ENCODE measurements around the gene PEX5L. TPM values are rescaled to one million over a fixed set of nuclear protein-coding genes. Genes with fewer than 3 reads are reported as not detected.

PEX5L gene
- polyA plus RNA-seq, 4 donors, result 0.23 to 0.78 (median 0.48) TPM

DNA sequence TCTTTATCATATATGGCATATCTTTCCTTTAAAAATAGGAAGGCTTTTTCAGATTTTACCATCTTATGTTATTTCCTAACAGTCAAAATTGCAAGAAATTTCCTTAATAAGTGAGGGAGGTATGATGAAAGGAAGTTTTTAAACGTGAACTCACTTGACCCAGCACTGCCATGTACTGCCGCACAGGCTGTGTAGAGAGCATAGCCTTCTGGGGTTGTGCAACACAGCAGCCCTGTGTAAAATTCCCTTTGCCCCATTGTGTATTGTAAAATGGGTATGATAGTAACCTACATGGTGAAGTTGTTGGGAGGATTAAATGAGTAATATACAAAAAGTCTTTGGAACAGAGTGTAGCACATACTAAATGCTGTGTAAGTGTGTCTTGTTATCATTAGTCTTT, 78.6 kb downstream of the PEX5L start:
- no peak for DNase-seq (ENCODE audit: low read depth in 4 of 4, low spot score in 3 of 4)

- DNase-seq (ENCODE audit: low read depth in 4 of 4, low spot score in 3 of 4), result no peak
These were observed 79.4 kb downstream of the PEX5L start for GRCh38 chr3:179957264-179957845.

DNA sequence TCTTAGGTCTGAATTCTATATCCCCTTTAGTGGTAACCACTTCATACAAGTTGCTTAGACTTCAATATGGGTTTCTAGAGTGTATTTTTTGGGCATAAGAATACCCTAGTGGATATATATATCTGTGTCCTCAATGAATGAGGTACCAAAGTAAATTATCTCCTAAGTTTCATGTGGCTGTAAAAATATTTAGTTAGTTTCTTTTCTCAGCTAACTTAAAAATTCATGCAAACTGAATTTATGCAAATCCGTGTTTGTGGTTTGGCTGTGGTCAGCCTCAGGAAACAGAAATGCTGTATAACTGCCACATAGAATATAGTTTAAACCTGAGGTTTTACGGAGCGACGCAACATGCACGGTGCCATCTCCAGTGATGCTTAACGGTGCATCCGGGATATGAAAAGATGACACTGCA, 80.3 kb downstream of the PEX5L start:
- no peak for DNase-seq (ENCODE audit: low read depth in 4 of 4, low spot score in 3 of 4)

DNA sequence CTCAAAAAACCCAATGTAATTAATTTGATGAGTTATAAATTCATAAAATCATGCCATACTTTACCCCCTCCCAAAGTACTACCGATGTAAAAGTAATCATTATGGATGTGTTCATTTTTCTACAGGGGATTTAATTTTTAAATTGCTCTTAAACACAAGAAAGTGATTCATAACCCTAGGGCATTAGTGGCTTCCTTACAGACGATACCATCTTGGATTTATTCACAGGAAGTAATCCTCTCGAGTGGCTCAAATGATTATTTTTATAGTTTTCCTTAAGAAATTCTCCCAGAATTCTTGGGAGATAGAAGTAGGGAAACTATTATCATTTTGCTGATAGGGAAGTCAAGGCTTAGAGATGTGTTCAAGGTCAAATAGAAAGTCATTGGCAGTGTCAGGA, 80.9 kb downstream of the PEX5L start:
- no peak for DNase-seq (ENCODE audit: low read depth in 4 of 4, low spot score in 3 of 4)

GRCh38 chr3:179955286-179955685, 81.5 kb downstream of the PEX5L start:
- no peak for DNase-seq (ENCODE audit: low read depth in 4 of 4, low spot score in 3 of 4)

DNA sequence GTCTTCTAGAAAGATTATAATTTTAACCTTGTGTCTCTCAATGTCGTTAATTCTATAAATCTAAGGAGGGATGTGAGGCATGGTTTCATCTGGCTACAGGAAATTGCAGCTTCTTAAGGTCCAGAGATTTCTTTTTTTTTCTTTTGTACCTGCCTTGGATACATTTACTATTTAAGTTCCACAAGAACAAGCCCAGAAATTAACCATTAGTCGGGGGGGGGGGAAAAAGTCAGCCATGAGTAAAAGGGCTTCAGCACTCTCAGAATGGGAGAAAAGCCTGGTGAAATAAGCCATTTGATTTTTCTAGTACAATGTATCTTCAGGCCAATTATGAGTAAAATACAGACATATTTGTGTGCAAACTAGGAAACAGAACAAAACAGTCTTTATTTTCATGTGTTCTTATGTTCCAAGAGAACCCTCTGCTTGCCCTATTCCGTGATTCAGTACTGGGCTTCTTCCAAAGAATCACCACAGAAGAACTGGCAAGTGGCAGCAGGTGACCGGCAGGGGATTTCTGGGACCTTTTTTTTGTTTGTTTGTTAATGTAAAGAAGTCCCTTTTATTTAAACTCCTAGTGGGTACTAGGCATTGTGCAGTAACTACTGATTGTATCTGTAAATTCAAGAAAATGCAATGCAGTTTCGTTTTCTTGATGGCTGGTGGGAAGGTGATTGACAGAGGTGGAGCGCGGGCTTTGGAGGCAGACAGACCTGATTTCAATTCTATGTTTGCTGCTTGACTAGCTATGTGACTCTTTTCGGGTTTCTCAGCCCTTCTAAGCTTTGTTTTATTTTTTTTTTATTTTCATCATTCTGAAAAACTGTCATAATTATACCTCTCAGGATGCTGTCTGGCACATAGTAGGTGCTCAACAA, 82.5 kb downstream of the PEX5L start:
- DNase-seq (ENCODE audit: low read depth in 4 of 4, low spot score in 3 of 4), result no peak

GRCh38 chr3:179950840-179951239, 85.9 kb downstream of the PEX5L start:
- DNase-seq (ENCODE audit: low read depth in 4 of 4, low spot score in 3 of 4), result no peak

DNA sequence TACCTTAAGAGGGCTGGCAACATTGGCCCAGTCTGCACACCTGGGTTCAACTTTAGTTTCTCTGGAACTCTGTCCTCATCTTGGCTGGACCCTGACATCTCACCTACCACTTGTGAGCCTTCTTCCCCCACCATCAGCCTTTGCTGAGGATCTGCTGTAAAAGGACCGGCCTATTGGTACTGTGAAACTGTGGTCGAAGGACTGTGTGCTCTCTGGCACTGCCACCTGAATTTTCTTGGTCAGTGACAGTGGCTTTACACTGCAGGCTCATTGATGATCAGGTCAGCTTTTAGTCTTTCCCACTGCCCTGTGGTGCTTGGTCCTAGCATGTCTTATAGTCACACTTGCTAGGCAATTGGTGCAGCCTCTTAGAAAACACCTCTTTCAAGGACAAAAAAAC, 86.9 kb downstream of the PEX5L start:
- no peak for DNase-seq (ENCODE audit: low read depth in 4 of 4, low spot score in 3 of 4)

DNA sequence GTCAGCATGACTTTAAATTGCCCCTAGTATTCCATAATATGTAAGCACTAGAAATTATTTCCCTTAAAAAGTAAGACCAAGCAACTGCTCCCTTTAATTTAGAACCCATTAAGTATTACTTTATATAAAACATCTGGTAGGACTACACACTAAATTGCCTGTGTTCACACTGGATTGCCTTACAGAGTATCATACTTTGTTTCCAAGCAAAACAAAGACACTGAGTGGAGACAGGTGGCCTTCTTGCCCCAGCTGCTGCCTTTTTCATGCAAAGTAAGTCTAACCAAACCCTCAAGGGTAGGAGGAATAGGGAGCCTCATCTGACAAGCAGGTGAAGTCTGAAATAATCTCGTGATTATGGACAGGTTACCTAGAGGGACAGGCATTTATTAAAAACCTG, 87.3 kb downstream of the PEX5L start:
- DNase-seq (ENCODE audit: low read depth in 4 of 4, low spot score in 3 of 4), result peak in 3 of 4 donors; percentile 43 to 59 (median 53)

DNA sequence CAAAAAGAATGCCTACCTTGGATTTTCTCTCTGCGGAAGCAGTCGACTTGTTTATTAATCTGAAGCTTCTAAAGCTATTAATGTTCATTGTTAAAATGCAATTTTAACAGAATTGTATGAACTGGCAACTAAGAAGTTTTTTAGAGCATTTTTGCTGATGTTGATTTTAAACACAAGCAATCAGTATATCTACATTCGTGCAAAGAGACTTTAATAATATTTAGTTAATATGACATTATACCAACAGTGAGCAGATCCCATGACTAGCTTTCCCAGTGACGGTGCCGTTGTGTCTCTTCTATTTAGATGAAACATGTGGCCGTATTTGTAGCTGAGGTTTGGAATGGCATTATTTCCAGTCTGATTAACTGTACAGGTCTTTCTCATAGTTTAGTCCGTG, 88.0 kb downstream of the PEX5L start:
- no peak for DNase-seq (ENCODE audit: low read depth in 4 of 4, low spot score in 3 of 4)

- DNase-seq (ENCODE audit: low read depth in 4 of 4, low spot score in 3 of 4), result no peak
These were observed 91.2 kb downstream of the PEX5L start for GRCh38 chr3:179945569-179945968.

DNA sequence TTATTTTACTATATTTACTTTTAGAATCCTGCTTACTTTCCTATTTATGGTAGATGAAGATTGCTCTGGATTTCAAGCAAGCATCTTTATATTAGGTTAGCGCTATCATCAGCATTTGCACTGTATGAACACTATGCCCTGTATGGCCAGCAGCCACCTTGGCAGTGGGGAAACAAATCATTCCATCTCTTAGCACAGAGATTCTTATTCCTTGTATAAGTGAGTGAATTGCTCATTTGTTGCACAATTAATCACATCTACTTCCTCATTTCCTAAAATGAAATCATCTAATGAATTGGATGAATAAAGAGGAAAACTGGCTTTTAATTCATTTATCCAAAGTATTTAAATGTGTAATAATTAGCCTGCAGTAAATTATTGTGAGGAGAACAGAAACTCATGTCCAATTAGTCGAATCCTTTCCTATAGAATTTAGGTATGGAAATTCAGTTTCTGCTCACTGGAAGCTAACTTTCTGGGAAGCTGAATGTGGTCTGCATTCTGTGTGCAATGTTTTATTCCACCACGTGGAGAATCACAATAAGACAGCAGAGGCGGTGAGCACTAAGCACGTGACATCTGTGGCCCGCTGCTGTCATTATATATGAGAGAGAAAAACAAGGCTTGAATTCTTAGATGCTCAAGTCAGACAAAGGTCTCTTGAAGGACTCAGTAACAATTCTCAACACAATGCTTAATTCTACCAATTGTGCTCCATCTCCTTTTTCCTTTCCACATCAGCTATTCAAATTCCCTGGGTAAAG, 93.4 kb downstream of the PEX5L start:
- DNase-seq (ENCODE audit: low read depth in 4 of 4, low spot score in 3 of 4), result no peak

GRCh38 chr3:179942553-179943075, 94.1 kb downstream of the PEX5L start:
- DNase-seq (ENCODE audit: low read depth in 4 of 4, low spot score in 3 of 4), result no peak

GRCh38 chr3:179935710-179936109, 101.0 kb downstream of the PEX5L start:
- no peak for DNase-seq (ENCODE audit: low read depth in 4 of 4, low spot score in 3 of 4)

DNA sequence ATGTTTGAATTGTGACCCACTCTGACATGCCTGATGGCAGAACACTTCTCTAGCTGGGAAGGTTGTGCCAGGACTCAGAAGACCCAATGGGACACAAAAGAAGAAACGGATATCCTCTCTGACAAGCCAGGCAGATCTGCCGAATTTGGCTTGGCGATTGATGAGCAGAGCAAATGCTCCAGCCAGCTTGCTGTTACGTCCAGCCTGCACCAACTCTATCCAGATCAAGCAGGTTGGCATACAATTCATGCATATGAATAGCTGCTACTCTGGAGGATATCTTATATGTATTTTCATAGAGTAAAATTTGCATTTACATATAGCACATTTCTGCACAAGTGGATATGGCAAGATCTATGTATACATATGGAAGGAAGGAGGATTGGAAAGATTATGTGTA, 102.8 kb downstream of the PEX5L start:
- DNase-seq (ENCODE audit: low read depth in 4 of 4, low spot score in 3 of 4), result no peak

GRCh38 chr3:179933080-179933479, 103.7 kb downstream of the PEX5L start:
- DNase-seq (ENCODE audit: low read depth in 4 of 4, low spot score in 3 of 4), result no peak

DNA sequence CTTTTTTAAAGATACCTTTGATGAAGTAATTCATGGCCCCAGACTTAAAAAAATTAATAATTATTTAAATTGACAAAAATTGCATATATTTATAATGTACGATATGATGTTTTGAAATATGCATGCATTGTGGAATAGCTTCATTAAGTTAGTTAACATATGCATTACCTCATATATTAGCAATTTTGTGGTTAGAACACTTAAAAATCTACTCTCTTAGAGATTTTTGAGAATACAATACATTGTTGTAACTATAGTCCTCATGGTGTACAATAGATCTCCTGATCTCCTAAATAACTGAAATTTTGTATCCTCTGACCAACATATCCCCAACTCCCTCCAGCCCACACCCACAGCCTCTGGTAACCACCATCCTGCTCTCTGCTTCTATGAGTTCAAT, 104.1 kb downstream of the PEX5L start:
- no peak for DNase-seq (ENCODE audit: low read depth in 4 of 4, low spot score in 3 of 4)

DNA sequence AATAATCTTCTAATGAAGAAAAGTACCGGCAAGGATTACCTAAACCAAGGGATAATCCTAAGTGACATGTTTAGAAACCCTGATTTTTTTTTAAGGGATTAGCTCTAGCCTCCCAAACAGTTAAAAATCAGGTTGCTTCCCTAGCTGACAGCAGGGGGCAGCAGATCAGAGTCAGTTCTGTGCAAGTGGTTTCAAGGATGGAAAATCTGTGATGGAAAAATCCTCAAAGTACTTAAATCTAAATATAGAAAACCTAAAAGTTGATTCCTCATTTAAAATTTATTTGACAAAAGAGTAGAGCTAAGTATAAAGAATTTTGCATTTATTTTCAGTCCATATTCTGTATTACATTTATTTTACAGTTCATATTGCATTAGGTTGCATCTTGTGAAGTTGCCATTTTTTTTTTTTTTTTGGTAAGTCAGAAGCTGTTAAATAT, 107.6 kb downstream of the PEX5L start:
- peak in 2 of 4 donors; percentile 31 to 33 for DNase-seq (ENCODE audit: low read depth in 4 of 4, low spot score in 3 of 4)

DNA sequence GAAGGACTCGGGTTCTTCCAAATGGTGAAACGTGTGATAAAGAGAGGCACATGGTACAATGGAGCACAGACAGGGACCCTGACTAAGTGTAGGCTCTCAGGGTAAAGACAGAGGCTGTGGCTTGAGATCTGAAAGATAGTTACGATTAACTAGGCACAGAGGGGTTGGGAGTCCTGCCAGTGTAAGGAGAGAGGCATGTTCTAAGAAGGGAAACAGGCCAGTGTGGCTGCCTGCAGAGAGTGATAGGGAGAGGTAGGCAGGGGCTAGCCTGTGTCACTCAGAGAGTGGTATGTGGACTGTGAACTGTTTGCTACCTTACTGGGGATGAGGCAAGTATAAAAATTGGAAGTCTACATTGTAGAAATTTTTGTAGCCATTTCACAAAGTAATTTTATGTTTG, 109.5 kb downstream of the PEX5L start:
- no peak for DNase-seq (ENCODE audit: low read depth in 4 of 4, low spot score in 3 of 4)

DNA sequence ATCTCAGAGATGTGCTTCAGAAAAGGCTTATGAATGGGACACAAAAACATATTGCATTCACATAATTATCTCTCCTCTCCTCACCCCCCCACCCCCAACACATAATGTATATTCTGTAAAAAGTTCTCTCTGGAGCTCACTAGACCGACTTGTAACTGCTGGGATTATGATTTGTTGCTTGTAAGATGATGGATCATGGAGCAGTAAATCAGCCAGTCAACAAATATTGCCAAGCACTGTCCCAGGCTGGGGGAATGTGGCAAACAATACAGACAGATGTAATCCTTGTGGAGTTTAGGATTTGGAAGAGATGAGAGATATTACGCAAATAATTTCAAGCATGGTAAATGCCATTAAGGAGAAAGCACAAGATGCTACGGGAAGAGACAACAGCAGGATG, 114.8 kb downstream of the PEX5L start:
- DNase-seq (ENCODE audit: low read depth in 4 of 4, low spot score in 3 of 4), result no peak

DNA sequence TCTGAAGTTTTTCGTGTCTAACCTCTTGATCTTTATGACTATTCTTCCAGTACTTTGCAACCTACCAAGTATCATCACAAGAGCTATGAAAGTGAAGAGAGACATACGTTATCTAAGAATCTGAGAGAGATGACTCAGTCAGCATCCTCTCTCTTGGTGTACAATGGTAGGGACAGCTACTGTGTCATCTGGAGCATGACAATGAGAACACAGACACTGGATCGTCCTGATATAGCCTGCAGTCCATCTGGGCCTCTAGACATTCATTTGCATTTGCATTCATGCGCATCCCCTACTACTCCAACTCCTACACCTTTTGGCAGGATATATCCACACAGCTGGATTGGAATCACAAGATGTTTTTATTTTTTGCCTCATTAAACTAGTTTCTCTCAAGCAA, 115.2 kb downstream of the PEX5L start:
- peak in 1 of 4 donors; percentile 17 for DNase-seq (ENCODE audit: low read depth in 4 of 4, low spot score in 3 of 4)
